ENCODE data around the gene PHLPP2. TPM values are rescaled to one million over a fixed set of nuclear protein-coding genes. Genes with fewer than 3 reads are reported as not detected.

PHLPP2 gene
- total RNA-seq, 1 donor from 2014 or later, result 13.0 TPM

DNA sequence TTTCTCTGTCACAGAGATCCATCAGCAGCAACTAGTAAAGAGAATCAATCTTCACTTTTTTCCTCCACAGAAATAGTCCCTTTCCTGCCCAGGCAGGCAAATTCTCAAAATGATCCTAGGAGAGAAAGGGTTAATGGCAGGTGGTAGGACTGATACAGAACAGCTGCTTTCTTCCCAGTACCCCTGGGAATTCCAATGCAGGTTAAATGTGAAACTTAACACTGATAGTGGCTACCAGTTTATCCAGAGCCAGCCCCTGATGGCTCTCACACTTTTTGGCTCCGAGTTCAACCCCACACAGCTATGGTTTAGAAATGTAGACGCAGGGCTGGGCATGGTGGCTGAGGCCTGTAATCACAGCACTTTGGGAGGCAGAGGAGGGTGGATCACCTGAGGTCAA lies 76.3 kb downstream of the PHLPP2 start:
- H3K9me3 Mint-ChIP-seq (ENCODE audit: unreplicated experiment), result no peaks in the 10 kb centered on the region
- no peaks in the 10 kb centered on the region for H3K4me1 Mint-ChIP-seq (ENCODE audit: unreplicated experiment)
- TF ChIP-seq, protein P1, sequence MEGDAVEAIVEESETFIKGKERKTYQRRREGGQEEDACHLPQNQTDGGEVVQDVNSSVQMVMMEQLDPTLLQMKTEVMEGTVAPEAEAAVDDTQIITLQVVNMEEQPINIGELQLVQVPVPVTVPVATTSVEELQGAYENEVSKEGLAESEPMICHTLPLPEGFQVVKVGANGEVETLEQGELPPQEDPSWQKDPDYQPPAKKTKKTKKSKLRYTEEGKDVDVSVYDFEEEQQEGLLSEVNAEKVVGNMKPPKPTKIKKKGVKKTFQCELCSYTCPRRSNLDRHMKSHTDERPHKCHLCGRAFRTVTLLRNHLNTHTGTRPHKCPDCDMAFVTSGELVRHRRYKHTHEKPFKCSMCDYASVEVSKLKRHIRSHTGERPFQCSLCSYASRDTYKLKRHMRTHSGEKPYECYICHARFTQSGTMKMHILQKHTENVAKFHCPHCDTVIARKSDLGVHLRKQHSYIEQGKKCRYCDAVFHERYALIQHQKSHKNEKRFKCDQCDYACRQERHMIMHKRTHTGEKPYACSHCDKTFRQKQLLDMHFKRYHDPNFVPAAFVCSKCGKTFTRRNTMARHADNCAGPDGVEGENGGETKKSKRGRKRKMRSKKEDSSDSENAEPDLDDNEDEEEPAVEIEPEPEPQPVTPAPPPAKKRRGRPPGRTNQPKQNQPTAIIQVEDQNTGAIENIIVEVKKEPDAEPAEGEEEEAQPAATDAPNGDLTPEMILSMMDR (IDR thresholded peaks at IDR 0.05), result no peak
- H3K27ac Mint-ChIP-seq (ENCODE audit: unreplicated experiment), result no peak overlapping the region
- peaks cover 39% of the 10 kb centered on the region for H3K36me3 Mint-ChIP-seq (ENCODE audit: unreplicated experiment)
- no peaks in the 10 kb centered on the region for H3K27me3 Mint-ChIP-seq (ENCODE audit: unreplicated experiment)
- DNase-seq (ENCODE audit: extremely low spot score, unreplicated experiment), result no peak
- H3K4me3 Mint-ChIP-seq (ENCODE audit: unreplicated experiment), result no peak overlapping the region

DNA sequence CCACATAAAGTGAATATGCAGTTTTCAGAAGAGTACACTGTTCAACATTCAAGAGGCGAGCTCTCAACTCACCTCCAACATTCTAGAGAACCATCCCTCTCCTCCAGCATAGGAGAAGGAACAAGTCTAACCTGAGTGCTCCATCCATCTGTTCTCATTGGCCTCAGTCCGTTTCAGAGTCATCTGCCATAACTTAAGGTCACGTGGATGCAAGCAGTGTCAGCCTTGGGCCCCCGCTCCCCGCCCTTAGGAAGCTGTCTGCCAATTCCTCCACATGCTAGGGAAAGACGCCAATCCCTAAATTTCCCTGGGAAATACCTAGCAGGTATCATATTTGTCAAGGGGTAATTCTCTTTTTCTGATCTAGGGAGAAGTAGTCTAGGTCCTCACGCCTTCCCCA lies 77.1 kb downstream of the PHLPP2 start:
- TF ChIP-seq, protein P1 (IDR thresholded peaks at IDR 0.05), result no peak
- H3K4me3 Mint-ChIP-seq (ENCODE audit: unreplicated experiment), result no peak overlapping the region
- H3K27ac Mint-ChIP-seq (ENCODE audit: unreplicated experiment), result no peak overlapping the region
- H3K4me1 Mint-ChIP-seq (ENCODE audit: unreplicated experiment), result no peaks in the 10 kb centered on the region
- H3K9me3 Mint-ChIP-seq (ENCODE audit: unreplicated experiment), result no peaks in the 10 kb centered on the region
- no peak for DNase-seq (ENCODE audit: extremely low spot score, unreplicated experiment)
- H3K27me3 Mint-ChIP-seq (ENCODE audit: unreplicated experiment), result no peaks in the 10 kb centered on the region
- H3K36me3 Mint-ChIP-seq (ENCODE audit: unreplicated experiment), result peaks cover 31% of the 10 kb centered on the region

DNA sequence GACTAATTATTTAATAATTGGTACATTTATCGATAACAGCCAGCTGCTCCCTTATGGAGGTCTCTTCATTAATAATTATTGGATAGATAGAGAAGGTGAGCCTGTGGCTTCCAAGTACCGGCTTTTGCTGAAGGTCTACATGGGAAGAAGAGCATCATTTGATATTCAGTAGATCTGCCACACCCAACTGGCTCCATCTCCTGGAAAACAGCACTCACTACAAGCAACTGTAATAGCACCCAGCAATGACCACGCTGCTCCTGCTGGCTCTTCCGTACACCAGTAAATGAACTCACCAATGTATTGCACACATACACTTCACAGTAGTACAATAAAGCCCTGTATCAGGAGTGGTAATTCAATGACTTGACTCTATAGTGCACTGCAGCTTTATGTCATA lies 79.1 kb downstream of the PHLPP2 start:
- DNase-seq (ENCODE audit: extremely low spot score, unreplicated experiment), result no peak
- Mint-ChIP-seq H3K27ac (ENCODE audit: unreplicated experiment) (no peak overlapping the region), H3K9me3 (ENCODE audit: unreplicated experiment) (no peaks in the 10 kb centered on the region), H3K4me3 (ENCODE audit: unreplicated experiment) (no peak overlapping the region), H3K27me3 (ENCODE audit: unreplicated experiment) (no peaks in the 10 kb centered on the region), H3K36me3 (ENCODE audit: unreplicated experiment) (peaks cover 23% of the 10 kb centered on the region), H3K4me1 (ENCODE audit: unreplicated experiment) (no peaks in the 10 kb centered on the region)
- TF ChIP-seq, protein P1 (IDR thresholded peaks at IDR 0.05), result peak; percentile 53

DNA sequence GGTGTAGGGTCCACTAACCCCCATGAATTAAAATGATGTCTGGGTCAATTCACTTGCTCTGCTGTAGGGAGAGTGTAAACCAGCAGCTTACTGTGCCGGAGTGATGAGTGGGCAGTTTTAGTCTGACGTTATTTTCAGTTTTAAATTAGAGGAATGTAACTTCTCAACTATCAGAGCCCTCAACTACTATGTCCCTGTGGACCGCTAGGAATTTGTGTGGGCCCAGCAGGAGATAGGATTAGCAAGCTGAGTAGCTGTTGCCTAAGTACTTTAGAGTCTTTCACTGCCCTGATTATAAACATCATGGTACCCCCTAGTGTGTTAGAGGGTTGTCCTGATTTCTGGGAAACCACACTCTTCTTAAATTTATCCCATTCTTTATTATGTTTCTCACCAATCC lies 87.1 kb downstream of the PHLPP2 start:
- H3K9me3 Mint-ChIP-seq (ENCODE audit: unreplicated experiment), result no peaks in the 10 kb centered on the region
- H3K4me3 Mint-ChIP-seq (ENCODE audit: unreplicated experiment), result no peak overlapping the region
- H3K27ac Mint-ChIP-seq (ENCODE audit: unreplicated experiment), result peak overlapping the region; percentile 81
- DNase-seq (ENCODE audit: extremely low spot score, unreplicated experiment), result no peak
- TF ChIP-seq, protein P1 (IDR thresholded peaks at IDR 0.05), result no peak
- H3K27me3 Mint-ChIP-seq (ENCODE audit: unreplicated experiment), result no peaks in the 10 kb centered on the region
- peaks cover 21% of the 10 kb centered on the region for H3K4me1 Mint-ChIP-seq (ENCODE audit: unreplicated experiment)
- peaks cover 6% of the 10 kb centered on the region for H3K36me3 Mint-ChIP-seq (ENCODE audit: unreplicated experiment)

DNA sequence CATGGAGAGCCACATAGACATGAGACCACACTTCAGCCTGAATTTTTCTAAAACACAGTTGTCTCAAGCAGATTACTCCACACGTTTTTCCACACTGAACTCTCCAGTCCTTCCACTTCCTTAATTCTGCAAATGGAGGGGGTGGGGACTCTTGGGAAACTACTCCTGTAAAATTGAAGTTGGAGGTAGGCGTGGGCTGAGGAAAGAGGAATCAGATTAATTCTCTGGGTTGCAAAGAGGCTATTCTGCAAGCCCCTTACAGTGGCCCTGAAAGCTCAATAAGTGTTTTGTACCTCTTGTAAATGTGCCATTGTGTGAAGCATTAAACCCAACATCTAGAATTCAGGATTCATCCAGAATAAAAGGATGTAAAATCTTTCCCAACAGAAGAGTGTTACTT lies 88.9 kb downstream of the PHLPP2 start:
- H3K9me3 Mint-ChIP-seq (ENCODE audit: unreplicated experiment), result no peaks in the 10 kb centered on the region

More for the DNA sequence above, 88.9 kb downstream of the PHLPP2 start:
- H3K27ac Mint-ChIP-seq (ENCODE audit: unreplicated experiment), result no peak overlapping the region
- H3K4me3 Mint-ChIP-seq (ENCODE audit: unreplicated experiment), result no peak overlapping the region
- TF ChIP-seq, protein P1 (IDR thresholded peaks at IDR 0.05), result no peak
- no peaks in the 10 kb centered on the region for H3K27me3 Mint-ChIP-seq (ENCODE audit: unreplicated experiment)
- H3K4me1 Mint-ChIP-seq (ENCODE audit: unreplicated experiment), result peaks cover 21% of the 10 kb centered on the region
- DNase-seq (ENCODE audit: extremely low spot score, unreplicated experiment), result no peak
- peaks cover 5% of the 10 kb centered on the region for H3K36me3 Mint-ChIP-seq (ENCODE audit: unreplicated experiment)

Measured in osteocyte (in vitro differentiated cells).